ENCODE results near the gene S100P.
"Not testable (repeated sequence)": the region's sequence is repeated elsewhere in the genome, so short reads cannot be mapped to it uniquely, and the experiment has no call there.

The S100P gene

DNA sequence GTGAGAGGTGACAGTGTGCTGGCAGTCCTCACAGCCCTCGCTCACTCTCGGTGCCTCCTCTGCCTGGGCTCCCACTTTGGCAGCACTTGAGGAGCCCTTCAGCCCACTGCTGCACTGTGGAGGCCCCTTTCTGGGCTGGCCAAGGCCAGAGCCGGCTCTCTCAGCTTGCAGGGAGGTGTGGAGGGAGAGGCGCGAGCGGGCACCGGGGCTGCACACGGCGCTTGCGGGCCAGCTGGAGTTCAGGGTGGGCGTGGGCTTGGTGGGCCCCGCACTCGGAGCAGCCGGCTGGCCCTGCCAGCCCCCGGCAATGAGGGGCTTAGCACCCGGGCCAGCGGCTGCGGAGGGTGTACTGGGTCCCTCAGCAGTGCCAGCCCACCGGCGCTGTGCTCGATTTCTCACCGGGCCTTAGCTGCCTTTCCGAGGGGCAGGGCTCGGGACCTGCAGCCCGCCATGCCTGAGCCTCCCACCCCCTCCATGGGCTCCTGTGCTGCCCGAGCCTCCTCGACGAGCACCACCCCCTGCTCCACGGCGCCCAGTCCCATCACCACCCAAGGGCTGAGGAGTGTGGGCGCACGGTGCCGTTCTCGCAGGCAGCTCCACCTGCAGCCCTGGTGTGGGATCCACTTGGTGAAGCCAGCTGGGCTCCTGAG, 21.0 kb upstream of the S100P start:
- in situ Hi-C loops (cut with MboI; ENCODE audit: low sequenced_read_pairs): not testable (repeated sequence)

DNA sequence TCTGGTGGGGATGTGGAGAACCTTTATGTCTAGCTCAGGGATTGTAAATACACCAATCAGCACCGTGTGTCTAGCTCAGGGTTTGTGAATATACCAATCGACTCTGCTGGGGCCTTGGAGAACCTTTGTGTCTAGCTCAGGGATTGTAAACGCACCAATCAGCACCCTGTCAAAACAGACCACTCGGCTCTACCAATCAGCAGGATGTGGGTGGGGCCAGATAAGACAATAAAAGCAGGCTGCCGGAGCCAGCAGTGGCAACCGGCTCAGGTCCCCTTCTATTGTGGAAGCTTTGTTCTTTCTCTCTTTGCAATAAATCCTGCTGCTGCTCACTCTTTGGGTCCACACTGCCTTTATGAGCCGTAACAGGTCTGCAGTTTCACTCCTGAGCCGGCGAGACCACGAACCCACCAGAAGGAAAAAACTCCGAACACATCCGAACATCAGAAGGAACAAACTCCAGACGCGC, 20.5 kb upstream of the S100P start:
- in situ Hi-C loops (cut with MboI; ENCODE audit: low sequenced_read_pairs): not testable (repeated sequence)

DNA sequence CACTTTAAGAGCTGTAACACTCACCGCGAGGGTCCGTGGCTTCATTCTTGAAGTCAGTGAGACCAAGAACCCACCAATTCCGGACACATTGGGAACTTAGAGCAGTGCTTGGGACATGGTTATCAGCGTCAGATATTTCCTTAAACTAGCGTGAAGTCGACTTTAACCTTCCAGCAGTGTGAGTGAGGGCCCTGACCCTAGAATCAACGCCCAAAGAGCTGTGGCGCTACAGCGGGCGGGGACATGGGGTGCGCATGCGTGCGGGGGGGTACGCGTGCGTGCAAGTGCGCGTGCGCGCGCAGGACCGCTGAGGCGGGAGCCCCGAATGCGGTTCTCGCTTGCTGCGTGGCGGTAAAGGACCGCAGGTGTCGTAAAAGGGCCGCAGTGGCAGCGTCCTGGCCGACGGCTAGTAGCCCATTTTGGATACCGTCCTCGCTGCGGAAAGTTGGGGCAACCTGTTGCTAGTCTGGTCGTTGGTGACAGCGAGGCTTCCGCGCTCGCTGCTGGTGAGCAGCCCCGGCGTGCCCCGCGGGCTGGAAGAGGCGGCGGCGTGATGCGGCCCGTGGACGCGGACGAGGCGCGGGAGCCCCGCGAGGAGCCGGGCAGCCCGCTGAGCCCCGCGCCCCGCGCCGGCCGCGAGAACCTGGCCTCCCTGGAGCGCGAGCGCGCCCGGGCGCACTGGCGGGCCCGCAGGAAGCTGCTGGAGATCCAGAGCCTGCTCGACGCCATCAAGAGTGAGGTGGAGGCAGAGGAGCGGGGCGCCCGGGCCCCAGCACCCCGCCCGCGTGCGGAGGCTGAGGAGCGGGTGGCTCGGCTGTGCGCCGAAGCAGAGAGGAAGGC, 19.8 kb upstream of the S100P start:
- in situ Hi-C loops (cut with MboI; ENCODE audit: low sequenced_read_pairs): no loop called here

DNA sequence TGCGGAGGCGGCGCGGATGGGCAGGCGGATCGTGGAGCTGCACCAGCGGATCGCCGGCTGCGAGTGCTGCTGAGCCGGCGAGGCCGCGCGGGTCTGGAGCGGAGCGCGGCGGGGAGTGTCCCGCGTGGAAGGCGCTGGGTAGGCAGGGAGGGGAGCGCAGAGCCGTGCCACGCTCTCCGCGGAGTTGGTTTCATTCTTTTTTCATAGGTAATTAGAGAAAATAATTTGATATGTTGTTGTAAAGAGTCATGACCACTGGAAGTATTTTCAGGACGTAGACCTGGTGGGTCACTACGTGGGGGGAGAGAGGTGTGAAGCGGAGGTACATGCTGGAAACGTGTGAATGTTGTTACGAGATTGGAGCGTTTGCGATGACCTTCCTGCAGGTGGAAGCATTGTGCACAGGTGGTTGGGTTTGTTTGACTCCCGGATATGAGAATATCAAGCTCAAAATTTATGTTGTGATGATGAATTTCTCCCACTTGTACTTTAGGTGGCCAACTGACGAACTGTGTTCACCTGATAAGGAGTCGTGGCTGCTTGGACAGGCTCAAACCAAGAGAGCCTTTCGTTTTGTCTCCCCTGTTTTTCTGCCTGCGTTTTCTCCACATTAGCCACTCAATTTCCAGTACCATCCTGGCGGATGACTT, 19.1 kb upstream of the S100P start:
- in situ Hi-C loops (cut with MboI; ENCODE audit: low sequenced_read_pairs): no loop called here

DNA sequence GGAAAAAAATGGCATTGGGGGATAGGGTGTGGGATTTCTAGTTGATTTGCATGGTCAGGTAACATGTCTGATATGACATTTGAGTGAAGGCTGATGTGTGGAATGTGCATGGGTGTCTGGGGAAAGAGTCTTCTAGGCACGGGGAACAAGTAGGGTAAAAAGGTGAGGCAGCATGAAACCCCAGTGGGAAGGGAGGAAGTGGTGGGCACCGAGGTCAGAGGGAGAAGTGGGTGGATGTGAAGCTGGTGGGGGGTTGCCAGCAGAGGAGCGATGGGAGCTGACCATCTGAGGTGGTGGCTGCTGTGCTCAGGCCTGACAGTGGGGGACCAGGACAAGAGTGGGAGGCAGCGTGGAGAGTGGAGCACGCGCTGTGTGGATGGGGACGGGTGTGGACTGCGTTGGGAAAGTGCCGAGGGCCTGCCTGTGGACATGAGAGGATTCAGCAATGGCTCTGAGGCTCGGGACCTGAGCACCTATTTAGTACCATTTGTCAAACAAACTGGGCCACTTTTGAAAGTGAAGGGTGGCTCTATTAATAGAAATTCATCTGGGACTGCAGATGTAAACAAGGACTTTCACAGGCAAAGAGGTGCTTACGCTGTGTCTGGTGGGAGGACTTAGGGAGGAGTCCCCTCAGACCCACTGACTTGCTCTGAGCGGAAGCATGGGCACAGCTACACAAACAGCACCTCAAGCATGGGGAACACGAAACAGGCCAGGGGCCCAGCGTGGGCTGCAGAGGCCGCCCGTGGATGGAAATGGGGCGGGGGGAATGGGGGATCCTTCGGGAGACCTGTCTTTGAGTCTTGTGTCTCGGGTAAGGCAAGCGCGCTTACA, 16.7 kb upstream of the S100P start:
- in situ Hi-C loops (cut with MboI; ENCODE audit: low sequenced_read_pairs): no loop called here

DNA sequence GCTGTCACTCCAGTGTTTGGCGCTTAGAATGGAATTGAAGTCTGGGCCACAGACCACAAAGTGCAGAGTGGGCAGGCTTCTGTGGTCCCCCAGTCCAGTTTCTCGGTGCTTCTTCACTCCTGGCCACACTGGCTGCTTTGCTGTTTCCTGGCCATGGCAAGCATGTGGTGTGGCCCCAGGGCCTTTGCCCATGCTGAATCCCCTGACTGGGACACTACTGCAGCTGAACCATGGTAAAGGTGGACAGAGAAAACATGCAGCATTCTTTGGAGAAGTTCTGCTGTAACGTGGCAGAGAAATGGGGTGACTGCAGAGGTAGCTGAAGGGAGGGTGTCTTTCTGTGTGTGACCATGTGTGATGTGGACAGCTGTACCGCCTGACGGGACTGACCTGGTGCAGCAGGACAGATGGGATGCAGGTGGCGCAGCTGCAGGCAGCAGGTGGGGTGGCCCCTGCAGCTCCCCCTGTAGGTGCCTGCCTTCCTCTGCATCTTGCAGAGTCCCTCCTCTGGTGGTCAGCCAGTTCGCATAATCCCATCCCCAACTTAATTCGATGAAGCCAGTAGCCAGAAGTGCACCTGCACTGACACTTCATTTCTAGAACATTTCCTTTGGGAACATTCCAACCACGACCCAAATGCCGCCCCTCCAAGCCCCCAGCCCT, 13.2 kb upstream of the S100P start:
- in situ Hi-C loops (cut with MboI; ENCODE audit: low sequenced_read_pairs): no loop called here

DNA sequence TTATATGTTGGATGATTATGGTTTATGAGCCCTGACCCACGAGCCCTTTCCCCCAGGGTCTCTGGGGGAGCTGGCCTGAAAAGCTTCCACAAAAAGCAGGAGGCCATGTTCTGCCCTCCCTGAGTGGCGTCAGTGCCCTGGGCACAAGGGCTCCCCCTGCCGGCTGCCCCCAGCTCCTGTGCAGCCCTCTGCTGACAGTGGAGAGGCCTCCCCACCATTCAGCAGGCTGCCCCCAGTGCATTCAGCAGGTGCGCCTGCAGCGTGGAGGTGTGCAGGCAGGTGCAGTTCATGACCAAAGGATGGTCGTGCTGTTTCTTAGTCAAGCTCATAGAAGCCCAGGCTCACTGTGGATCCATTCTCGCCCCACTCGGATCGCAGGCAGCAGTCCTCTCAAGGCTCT, 12.5 kb upstream of the S100P start:
- in situ Hi-C loops (cut with MboI; ENCODE audit: low sequenced_read_pairs): no loop called here

DNA sequence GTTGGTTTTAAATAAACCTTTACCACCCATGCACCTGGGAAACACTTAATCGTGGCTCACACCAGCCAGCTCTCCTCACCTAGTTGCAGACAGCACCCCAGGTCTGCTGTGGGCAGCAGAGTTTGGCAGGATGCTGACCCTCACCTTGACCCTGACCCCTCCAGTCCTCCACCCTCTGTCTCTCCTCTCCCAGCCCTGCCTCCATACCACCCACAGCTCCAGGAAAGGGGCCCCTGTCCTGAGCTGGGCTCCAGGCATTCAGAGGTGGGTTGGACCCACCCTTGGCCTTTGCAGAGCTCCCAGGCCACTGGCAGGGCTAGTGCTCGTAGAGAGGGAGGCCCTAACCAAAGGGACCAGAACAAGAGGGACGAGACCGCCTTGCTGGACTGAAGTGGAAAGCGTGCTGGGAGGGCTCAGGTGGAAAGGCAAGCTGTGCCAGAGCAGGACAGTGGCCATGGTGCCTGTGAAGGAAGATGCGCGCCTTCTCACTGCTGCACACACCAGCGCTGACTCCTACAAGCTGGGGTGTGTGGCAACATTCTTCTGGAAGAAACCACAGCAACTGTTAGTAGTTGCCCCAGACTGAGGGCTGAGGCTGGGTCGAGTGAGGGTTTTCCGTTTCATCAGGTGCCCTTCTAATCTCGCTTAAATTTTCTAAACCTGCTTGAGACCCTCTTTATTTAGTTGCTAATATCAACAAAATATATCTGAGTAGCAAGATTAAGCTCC, 10.7 kb upstream of the S100P start:
- in situ Hi-C loops (cut with MboI; ENCODE audit: low sequenced_read_pairs): no loop called here

DNA sequence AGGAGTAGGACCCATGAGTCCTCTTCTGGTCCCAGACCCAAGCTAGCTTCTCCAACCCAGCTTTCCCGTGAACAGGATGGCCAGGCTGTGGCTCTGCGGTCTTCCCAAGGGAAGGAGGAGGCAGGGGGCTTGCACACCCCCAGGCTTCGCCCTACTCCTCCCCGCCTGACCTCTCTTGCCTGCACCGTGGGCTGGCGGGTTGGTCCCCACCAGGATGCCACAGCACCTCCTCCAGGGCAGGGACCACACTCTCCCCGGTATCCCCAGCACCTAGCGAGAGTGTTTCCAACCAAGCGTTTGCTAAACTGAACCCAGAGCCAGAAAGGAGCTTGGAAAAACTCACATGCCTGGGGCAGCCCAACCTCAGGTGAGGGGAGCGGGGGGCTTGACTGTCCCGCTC, 9.0 kb upstream of the S100P start:
- in situ Hi-C loops (cut with MboI; ENCODE audit: low sequenced_read_pairs): no loop called here

DNA sequence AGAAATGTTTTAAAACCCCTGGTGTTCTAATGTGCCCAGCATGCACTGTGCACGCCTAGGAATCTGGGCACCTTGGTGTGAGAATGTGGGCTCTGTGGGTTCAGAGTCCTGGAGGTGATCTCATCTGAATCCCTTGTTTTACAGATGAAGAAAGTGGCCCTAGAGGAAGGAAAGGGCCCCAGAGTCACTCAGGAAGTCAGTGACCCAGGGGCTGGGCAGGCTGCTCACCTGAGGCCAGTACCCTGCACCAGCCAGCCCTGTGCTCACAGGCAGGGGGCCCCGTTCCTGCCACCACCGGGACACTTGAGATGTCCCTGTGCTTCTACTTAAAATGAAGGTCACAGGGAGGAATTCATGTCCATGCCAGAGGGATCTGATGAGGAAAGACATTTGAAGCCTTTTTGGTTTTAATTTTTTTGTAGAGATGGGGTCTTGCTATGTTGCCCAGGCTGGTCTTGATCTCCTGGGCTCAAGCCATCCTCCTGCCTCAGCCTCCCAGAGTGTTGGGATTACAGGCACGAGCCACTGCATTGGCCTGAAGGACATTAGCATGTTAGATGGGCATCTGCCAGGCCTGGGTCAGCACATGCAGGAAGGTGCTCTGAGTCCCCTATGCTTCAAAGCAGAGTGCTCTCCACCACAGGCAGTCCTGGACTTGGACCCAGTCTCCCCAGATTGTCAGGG, 7.4 kb upstream of the S100P start:
- in situ Hi-C loops (cut with MboI; ENCODE audit: low sequenced_read_pairs): no loop called here

DNA sequence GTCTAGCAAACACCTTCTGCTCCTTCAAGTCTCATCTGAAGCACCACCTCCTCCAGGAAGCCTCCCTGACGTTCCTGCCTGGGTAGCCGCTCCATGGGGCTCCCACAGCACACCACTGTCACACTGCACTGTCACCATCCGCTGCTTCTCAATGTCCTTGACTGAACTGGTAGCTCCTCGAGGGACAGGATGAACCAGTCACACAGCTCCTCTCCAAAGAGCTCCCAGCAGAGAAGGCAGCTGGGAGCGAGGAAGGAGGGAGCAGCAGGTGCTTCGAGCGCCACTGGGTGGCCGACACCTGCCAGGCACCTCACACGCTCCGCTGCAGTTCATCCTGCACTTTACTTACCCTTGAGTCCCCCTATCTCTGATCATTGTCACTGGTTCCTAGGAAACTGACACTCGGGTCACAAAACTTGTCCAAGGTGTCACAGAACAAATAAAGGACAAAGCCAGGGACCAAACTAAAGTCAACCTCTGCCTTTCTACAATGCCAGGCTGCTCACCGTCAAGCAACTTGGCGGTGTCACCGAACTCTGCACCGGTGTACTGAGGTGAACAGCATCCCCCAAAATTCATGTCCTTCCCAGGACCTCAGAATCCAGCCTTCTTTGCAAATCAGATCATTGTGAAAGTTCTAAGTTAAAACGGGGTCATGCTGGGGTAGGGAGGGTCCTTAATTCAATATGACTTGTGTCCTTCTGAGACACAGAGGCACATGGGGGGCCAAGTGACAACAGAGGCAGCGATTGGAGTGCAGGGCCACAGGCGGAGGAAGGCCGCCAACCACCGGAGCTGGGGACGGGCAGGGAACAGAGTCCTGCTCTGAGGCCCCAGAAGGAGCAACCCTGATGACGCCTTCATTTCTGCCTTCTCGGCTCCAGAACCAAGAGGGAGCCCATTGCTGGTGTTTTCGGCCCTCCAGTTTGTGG, 5.5 kb upstream of the S100P start:
- in situ Hi-C loops (cut with MboI; ENCODE audit: low sequenced_read_pairs): no loop called here

DNA sequence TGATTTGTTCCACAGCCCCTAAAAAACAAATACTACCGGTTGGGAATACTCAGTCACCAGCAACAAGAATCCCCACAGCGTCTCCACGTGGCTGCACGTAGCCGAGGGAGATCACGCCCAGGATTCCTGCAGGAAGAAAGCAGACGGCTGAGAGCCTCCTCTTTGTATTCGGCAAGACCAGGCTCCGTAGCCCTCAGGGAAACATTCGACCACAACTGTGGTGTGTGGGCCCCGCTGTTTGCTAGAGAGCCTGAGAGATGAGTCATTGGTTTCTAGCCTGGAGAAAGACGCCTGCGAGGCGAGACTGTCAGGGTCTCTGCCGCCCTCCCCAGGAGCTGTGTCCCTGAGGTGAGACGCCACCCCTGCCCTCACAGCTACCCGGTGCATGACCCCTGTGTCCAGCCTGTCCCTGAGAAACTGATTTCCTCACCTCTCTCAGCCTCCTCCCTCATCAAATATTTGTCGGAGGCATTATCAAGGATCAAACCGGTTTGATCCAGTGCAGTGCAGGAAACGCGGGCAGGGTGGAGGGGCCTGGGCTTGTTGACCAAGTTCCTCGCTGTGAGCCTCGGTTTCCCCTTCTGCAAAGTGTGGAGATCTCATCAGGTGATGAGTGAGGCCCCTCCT, 4.7 kb upstream of the S100P start:
- in situ Hi-C loops (cut with MboI; ENCODE audit: low sequenced_read_pairs): no loop called here

DNA sequence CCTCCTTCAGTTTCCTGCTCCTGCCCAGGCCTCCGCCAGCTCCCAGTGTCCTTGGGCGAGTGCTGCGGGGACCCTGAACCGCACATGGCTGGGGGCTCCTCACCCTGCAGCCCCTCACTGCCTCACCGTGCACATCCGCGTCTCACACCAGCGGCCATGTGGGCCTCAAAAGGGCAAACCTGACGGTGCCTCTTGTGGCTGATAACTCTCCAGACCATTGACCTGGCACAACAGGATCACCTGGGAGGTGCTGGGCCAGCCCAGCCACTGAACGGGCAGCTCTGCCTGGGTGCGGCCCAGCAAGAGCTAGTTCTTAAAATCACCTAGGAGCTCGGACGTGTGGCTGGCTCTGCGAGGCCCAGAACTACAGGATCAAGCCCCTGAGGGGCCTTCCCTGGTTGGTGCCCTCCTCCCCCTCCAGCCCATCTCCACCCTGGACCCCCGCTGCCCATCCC, 4.1 kb upstream of the S100P start:
- in situ Hi-C loops (cut with MboI; ENCODE audit: low sequenced_read_pairs): no loop called here

DNA sequence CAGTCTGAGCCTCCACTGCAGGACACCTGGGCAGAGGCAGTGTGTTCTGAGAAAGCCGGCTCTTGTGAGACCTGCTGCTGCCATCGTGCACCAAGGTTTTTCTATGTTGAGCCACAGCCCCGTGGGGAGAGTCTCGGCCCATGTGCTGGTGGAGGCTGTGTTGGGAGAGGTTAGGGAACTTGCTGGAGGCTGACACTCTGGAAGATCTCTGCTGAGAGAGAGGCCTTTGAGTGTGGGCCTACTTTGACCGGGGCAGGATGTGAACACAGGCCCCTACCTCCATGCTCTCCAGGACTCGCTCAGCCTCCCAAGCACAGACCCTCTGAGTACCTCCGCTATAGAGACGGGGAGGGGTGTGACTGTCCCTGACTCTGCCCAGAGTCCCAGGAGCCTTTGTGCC, 1.3 kb upstream of the S100P start:
- in situ Hi-C loops (cut with MboI; ENCODE audit: low sequenced_read_pairs): no loop called here

DNA sequence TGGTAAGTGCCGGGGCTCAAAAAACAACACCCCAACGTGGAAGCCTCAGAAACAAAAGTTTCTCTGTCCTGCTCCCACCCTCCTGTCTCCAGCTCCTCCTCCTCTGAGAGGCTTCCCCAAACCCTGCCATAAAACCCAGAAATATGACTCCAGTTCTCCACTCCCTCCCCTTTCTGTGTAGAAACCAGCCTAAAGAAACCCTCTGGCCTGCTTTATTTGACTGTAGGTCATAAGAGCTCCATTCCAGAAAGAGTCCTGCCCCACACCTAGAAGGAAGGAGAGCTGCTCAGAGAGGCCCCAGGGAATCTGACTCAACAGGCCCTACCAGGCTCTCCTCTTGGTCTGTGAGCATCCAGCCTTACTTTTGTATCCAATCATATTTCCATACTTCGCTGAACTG, 872 bp upstream of the S100P start:
- in situ Hi-C loops (cut with MboI; ENCODE audit: low sequenced_read_pairs): no loop called here

DNA sequence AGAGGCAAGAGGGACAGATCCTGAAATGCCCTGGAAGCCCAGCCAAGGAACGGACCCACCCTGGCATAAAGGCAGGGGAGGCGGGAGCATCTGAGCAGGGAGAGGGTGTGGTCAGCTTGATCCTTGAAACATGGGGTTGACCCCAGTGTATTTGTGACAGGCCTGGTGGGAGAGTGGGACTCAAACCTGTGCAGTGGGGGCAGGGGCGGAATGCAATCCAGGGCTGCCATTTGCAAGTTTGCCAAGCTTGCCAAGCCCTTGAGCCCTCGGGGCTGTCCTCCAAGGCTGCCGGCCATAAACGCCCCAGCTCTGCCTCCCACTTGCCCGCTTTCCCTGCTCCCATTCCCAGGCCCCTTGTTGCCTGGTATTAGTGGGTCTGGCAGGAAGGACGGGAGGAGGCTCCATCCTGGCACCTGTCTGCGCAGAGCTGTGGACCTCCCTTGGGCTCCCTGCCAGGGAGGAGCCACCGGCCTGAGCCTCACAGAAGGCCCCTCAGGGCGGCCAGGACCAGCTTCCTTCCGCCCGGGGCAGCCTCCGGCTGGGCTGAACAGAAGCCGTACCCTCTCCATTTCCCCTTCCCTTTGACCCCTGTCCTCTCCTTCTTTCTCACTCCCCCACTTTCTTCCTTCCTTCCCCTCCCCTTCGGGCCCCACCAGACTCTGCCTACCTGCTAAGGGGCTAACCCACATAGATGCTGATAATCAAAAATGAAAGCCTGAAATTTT, 661 bp downstream of the S100P start:
- in situ Hi-C loops (cut with MboI; ENCODE audit: low sequenced_read_pairs): no loop called here
